Activated T-helper 1 cell treated with Interleukin-2 at 50 U/mL for 16 hours (primary cell): ENCODE measurements around the gene TBX21.

Experiments used
- DNase-seq: peaks from one replicate; pipeline ENCODE4 v3.0.0-alpha.2; 2020; ENCODE audit warnings: low read depth

Gene TBX21

DNA sequence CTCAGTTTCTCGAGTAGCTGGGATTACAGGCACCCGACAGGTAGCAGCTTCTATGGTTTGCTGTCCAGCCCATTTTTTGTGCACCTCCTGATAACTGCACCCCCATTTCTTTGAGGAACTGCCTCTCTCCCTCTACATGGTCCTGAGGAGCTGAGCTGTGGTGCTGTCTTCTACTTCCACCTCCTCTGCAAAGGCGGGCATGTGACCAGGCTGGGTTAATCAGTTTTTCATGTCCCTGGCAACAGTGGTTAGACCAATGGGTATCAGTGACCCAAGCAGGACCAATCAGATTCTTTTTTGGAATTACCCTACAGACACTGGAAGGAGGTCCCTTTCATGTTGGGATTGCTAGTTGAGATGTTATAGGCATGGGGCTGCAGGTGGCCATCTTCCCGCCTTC lies 41.3 kb downstream of the TBX21 start:
- DNase-seq: no peak

DNA sequence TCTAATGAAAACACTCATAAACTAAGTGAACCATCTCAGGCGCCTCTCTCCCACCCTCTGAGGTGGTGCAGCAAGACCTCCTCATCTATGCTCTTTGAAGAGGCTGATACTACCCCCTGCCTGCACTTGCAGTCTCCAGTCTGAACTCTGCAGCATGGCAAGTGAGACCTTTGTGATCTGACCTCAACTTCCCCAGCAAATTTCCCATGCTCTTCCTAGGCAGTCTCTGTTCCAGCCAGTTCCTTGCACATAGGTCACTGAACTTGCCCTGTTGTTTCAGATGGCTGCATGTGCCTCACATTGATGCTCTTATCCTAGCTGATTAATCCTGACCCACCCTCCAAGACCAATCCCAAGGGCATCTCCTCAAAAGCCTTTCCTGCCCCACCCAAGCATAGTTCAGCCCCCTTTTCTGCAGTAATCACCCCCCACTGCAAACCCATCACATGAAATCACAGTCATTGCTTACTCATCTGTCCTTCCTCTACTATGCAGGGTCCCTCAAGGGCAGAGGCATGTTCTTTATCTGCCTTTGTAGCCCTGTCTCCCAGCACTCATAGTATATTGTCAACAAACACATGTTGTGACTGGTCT lies 42.0 kb downstream of the TBX21 start:
- DNase-seq: no peak

DNA sequence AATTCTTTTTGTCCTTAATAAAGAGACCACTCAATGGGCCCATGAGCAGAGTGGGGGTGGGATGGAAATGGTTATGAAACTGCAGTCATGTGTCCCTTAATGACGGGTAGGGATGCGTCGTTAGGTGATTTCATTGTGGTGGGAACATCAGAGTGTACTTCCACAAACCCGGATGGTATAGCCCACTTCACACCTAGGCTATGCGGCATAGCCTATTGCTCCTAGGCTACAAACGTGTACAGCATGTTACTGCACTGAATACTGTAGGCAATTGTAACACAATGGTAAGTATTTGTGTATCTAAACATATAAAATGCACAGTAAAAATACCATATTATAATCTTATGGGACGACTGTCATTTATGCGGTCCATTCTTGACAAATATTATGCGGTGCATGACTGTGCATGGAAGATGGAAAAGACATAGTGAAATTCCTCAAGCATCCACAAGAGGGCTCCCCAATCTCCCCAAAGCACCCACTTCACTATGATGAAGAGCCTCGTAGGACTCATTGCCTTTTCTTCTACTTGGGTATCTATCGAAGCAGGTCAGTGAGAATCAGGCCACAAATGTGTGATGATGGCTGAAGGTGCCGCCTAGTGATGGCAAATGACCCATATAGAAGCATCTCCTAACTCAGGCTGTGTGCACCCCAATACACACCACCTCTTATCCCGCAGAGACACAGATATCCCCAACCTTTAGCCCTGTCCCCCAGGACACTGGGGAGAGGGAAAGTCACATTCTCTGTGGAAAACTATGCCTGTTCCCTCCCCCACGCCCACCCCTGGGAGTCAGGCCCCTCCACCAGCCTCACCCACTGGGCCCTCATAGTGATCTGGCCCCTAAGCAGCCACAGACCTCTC lies 43.5 kb downstream of the TBX21 start:
- no peak for DNase-seq

DNA sequence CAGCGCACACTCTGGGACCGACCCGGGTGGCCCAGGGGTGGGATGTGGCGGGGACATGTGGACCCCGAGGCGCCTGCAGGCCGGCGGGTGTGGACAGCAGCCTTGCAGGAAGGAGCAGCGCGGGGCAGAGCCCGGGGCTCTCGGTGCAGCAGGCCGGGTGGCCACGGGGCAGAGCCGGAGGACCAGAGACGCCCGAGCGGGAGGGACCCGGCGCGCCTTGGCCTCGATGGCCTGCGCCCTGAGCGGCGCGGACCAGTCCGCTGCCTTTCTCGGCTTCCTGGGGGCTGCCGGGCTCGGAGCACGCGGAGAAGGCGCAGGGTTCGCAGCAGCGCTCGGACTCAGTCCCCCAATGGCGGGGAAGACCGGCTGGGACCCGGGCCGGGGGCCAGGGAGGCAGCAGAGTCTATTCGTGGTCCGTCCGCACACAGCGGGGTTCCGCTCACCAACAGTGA lies 45.2 kb downstream of the TBX21 start:
- no peak for DNase-seq

DNA sequence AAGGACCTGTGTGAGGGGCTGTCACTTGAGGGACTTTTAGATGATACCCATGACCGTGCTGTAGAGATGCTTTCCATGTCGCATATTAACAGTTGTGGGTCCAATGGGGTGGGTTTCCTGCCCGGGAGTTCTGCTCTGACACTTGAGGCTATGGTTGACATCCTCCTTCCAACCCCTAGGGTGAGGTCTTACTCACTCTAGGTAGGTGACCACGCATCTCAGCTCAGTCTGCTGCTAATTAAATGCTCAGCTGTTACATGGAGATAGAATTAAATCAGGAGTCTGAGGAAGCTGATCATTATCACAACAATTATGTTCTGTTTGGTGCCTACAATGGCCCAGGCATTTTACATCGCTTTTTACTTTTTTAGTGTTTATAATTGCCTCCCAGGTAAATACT lies 48.4 kb downstream of the TBX21 start:
- no peak for DNase-seq

DNA sequence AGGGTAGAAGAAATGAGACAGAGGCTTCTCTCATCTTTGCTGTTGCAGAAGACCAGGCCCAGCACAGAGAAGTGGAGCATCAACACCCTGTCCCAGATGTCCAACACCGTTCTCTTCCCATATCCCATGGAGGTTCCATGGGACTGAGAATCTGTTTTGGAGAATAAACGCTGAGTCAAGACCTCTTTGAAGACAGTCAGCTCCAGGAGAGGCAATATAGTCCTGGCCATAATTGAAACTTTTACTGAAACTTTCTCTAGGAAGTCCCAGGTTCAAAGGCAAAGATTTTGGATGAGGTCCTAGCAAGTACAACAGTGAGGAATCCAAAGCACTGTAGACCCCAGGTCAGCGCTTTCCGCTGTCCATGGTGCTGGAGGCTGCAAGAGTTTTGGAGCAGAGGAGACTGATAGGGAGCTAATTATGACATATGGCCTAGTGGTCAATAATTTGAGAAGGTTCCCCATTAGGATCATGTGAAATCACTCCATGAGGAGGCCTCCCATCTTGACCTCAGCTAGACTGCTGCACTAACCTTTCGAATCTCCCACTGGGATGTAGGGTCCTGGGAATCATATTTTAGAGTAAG lies 52.6 kb downstream of the TBX21 start:
- DNase-seq: no peak

DNA sequence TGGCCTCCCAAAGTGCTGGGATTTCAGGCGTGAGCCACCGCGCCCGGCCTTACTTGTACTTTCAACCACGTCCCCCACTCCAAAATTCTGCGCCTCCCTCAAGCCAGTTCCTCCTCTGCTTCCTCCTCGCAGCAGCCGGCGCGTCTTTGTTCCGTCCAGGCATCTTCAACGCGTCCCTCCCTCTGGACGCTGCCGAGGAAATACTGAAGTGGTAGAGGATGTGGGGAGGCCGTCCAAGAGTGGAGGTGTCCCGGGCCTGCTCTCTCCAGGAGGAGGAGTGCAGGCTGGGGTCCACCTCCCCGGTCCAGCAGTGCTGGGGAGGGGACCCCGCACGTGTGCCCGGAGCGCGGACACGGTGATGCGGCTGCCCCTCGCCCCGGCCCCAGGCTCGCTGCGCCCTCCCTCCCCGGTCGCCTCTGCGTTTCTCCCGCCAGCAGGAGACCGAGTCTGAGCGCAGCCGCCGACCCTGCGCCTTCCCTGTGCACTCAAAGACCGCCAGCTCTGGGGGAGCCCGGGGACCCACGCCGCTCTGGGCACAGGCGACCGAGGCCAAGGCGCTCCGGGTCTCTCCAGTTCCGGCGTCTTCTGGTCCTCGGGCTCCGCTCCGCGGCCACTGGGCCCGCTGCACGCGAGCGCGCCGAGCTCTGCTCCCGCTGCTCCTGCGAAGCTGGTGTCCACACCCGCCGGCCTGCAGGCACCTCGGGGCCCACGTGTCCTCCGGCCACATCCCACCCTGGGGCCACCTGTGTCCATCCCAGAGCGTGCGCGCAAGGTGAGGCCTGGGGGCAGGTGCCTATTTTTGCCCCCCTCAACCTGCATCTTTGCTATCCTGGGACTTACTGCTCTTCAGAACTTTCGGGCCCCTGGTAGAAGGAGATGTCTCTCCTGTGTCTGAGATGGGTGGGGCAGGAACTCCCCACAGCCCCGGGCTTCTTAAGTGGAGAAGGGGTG lies 56.9 kb downstream of the TBX21 start:
- DNase-seq: peak; percentile 29

DNA sequence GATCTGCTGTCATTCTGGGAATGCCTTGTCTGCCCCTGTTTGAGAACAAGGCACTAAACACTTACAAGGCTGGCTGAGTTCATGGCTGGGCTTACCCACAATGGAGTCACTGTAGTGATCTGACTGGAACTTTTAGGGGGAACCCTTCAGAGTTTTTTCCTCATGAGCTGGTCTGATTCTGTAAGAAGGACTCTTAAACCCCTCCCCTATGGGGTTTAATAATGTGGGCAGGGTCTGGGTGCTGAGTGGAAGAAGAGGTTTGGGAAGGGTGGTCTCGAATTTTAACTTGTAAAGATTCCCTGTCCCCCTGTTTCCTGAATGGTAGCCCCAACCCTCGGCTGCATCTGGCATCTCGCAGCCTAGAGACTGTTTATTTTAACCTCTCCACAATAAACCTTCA lies 58.0 kb downstream of the TBX21 start:
- DNase-seq: no peak

DNA sequence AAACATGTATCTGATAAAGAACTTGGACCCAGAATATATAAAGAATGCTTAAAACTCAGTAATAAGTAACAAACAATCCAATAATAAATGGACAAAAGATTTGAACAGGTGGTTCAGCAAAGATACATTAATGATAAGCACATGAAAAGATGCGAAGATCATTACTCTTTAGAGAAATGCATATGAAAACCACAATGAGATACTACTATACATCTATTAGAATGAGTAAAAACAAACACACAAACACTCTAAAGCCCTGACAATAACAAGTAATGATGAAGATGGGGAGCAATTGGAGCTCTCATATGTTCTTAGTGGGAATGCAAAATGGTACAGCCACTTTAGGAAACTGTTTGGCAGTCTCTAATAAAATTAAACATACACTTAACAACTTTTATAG lies 59.4 kb downstream of the TBX21 start:
- DNase-seq: no peak

DNA sequence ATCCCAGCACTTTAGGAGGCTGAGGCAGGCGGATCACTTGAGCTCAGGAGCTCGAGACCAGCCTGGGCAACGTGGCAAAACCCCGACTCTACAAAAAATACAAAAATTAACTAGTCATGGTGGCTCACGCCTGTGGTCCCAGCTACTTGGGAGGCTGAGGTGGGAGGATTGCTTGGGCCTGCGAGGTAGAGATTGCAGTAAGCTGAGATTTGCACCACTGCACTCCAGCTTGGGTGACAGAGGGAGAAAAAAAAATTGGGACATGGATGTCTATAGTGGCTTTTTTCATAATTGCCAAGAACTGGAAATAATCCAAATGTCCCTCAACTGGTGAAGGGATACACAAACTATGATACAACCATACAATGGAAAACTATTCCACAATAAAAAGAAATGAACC lies 59.9 kb downstream of the TBX21 start:
- DNase-seq: no peak
